DOHH2 (cell line): ENCODE measurements around the gene C10orf62.
"Not testable (repeated sequence)": the region's sequence is repeated elsewhere in the genome, so short reads cannot be mapped to it uniquely, and the experiment has no call there.

Source experiments
- H3F3A ChIP-seq: fragments of 200-600 bp; sonication (generic), shearing (Covaris generic); 2 replicates; pipeline ENCODE4 v1.6.0; 2016; ENCODE audit warnings: antibody characterized with exemption, mild to moderate bottlenecking; ENCODE audit not compliant: control insufficient read depth, insufficient read depth
- H3K27ac ChIP-seq: fragments of 200-600 bp; sonication (generic); 2 replicates; pipeline ENCODE4 v1.5.1; 2014; ENCODE audit warnings: low read depth, mild to moderate bottlenecking, low read length, moderate library complexity
- H3K27me3 ChIP-seq: fragments of 200-600 bp; sonication (generic); 2 replicates; pipeline ENCODE4 v1.6.1; 2014; ENCODE audit warnings: mild to moderate bottlenecking, low read length, mixed read lengths; ENCODE audit not compliant: control insufficient read depth
- H3K36me3 ChIP-seq: fragments of 200-600 bp; sonication (generic); 2 replicates; pipeline ENCODE4 v1.6.1; 2014; ENCODE audit warnings: mild to moderate bottlenecking, low read length, moderate library complexity, mixed read lengths; ENCODE audit not compliant: control insufficient read depth
- H3K4me1 ChIP-seq: fragments of 200-600 bp; sonication (generic); 2 replicates; pipeline ENCODE4 v1.6.1; 2014; ENCODE audit warnings: mild to moderate bottlenecking, low read length, mixed read lengths; ENCODE audit not compliant: control insufficient read depth
- H3K4me2 ChIP-seq: fragments of 200-600 bp; sonication (generic); 2 replicates; pipeline ENCODE4 v1.6.0; 2014; ENCODE audit warnings: mild to moderate bottlenecking, low read length, moderate library complexity
- H3K4me3 ChIP-seq: fragments of 200-600 bp; sonication (generic); 2 replicates; pipeline ENCODE4 v1.5.1; 2014; ENCODE audit warnings: mild to moderate bottlenecking, low read length, mixed read lengths
- H3K79me2 ChIP-seq: fragments of 200-600 bp; sonication (generic); 2 replicates; pipeline ENCODE4 v1.6.1; 2014; ENCODE audit warnings: mild to moderate bottlenecking, low read length, mixed read lengths; ENCODE audit not compliant: control insufficient read depth
- H3K9me2 ChIP-seq: fragments of 200-600 bp; sonication (generic); replicated peaks from 2 replicates; pipeline ENCODE4 v1.6.1; 2014; ENCODE audit warnings: mild to moderate bottlenecking, low read length, mixed read lengths; ENCODE audit not compliant: control insufficient read depth
- H3K9me3 ChIP-seq: fragments of 200-600 bp; sonication (generic); 2 replicates; pipeline ENCODE4 v1.6.1; 2014; ENCODE audit warnings: antibody characterized with exemption, low read length, mixed read lengths; ENCODE audit not compliant: control insufficient read depth, insufficient read depth
- H4K20me1 ChIP-seq: fragments of 200-600 bp; sonication (generic); 2 replicates; pipeline ENCODE4 v1.6.0; 2014; ENCODE audit warnings: low read depth, mild to moderate bottlenecking, antibody characterized with exemption, low read length, moderate library complexity; ENCODE audit not compliant: control insufficient read depth, insufficient read depth
- CTCF ChIP-seq: fragments of 200-600 bp; sonication (generic); IDR thresholded peaks from one replicate; pipeline ENCODE4 v1.5.1; 2014; ENCODE audit warnings: antibody characterized with exemption, mild to moderate bottlenecking, low read depth, low read length; ENCODE audit not compliant: poor library complexity, severe bottlenecking
- EZH2phosphoT487 ChIP-seq: fragments of 200-600 bp; sonication (generic); IDR thresholded peaks from 2 replicates; pipeline ENCODE4 v1.6.1; 2017; ENCODE audit warnings: borderline replicate concordance, mild to moderate bottlenecking, antibody characterized with exemption, low read length, moderate library complexity, mixed read lengths

The C10orf62 gene

DNA sequence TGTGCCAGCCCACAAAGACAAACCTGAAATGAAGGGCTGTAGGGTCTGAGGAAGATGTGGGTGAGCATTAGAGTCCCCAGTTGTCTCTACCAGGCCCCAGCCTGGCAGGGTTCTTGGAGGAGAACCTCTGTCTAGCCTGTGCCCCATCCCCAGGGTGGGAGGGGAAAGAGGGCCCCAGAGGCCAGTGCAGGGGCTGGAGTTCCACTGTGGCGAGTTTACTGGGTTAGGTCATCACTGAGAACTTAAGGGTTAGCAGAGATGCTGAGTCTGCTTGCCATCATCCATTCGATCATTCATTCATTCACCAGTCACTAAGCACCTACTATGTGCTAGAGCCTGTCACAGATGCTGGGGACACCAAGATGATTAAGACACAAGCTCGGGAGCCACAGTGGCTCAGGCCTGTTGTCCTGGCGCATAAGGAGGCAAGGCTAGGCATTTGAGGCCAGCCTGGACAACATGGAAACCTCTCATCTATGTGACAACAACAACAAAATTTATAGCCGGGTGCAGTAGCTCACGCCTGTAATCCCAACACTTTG lies 14.3 kb upstream of the C10orf62 start:
- no peak overlapping the region for H3K4me3 ChIP-seq
- H3K27ac ChIP-seq: no peak overlapping the region
- H3K4me2 ChIP-seq: no peak overlapping the region
- H3K79me2 ChIP-seq: no peaks in the 10 kb centered on the region
- no peaks in the 10 kb centered on the region for H3K36me3 ChIP-seq
- H3K9me3 ChIP-seq: no peaks in the 10 kb centered on the region
- no peaks in the 10 kb centered on the region for H3K9me2 ChIP-seq
- TF ChIP-seq CTCF: no peak
- H4K20me1 ChIP-seq: no peaks in the 10 kb centered on the region
- no peaks in the 10 kb centered on the region for H3F3A ChIP-seq
- no peaks in the 10 kb centered on the region for H3K4me1 ChIP-seq
- peaks cover 4% of the 10 kb centered on the region; the same call in 1 of the 2 replicates for H3K27me3 ChIP-seq

- not testable (repeated sequence) for H3K4me3 ChIP-seq, H3K79me2 ChIP-seq, H3K36me3 ChIP-seq, H3K4me1 ChIP-seq, H3K9me3 ChIP-seq, H3K9me2 ChIP-seq, H3F3A ChIP-seq, H3K27ac ChIP-seq, H3K27me3 ChIP-seq, H4K20me1 ChIP-seq, H3K4me2 ChIP-seq
Measured at GRCh38 chr10:97576487-97576886, 13.0 kb upstream of the C10orf62 start.

GRCh38 chr10:97577701-97578100 lies 11.8 kb upstream of the C10orf62 start:
- H3K36me3 ChIP-seq: no peaks in the 10 kb centered on the region
- no peaks in the 10 kb centered on the region for H3K9me2 ChIP-seq
- TF ChIP-seq EZH2phosphoT487: no peak
- TF ChIP-seq CTCF: no peak
- no peaks in the 10 kb centered on the region for H3K4me1 ChIP-seq
- H3K27me3 ChIP-seq: peaks cover 4% of the 10 kb centered on the region; the same call in 1 of the 2 replicates
- H4K20me1 ChIP-seq: no peaks in the 10 kb centered on the region
- H3K79me2 ChIP-seq: no peaks in the 10 kb centered on the region
- H3K9me3 ChIP-seq: no peaks in the 10 kb centered on the region
- no peaks in the 10 kb centered on the region for H3F3A ChIP-seq
- no peak overlapping the region for H3K27ac ChIP-seq
- H3K4me3 ChIP-seq: no peak overlapping the region
- H3K4me2 ChIP-seq: no peak overlapping the region

GRCh38 chr10:97578171-97578844 lies 11.2 kb upstream of the C10orf62 start:
- H3K9me3 ChIP-seq: no peaks in the 10 kb centered on the region
- peaks cover 4% of the 10 kb centered on the region; the same call in 1 of the 2 replicates for H3K27me3 ChIP-seq
- H4K20me1 ChIP-seq: no peaks in the 10 kb centered on the region
- no peak overlapping the region for H3K4me3 ChIP-seq
- no peak overlapping the region for H3K4me2 ChIP-seq
- no peaks in the 10 kb centered on the region for H3K4me1 ChIP-seq
- no peaks in the 10 kb centered on the region for H3K79me2 ChIP-seq
- H3K9me2 ChIP-seq: no peaks in the 10 kb centered on the region
- no peaks in the 10 kb centered on the region for H3K36me3 ChIP-seq
- H3K27ac ChIP-seq: no peak overlapping the region
- no peaks in the 10 kb centered on the region for H3F3A ChIP-seq
- no peak for TF ChIP-seq EZH2phosphoT487
- no peak for TF ChIP-seq CTCF
